MM.1S (cell line): Measurements from ENCODE around the gene PPP1R9B.

ENCODE experiments used
- DNase-seq: peaks from one replicate; pipeline ENCODE4 v3.0.0-alpha.2; 2015
- H2AFZ ChIP-seq: fragments of 300-600 bp; sonication (generic); 2 replicates; pipeline ENCODE4 v1.6.0; 2016; ENCODE audit warnings: antibody characterized with exemption, low read length
- H3F3A ChIP-seq: fragments of 300-600 bp; sonication (generic); 2 replicates; pipeline ENCODE4 v1.6.1; 2016; ENCODE audit warnings: mild to moderate bottlenecking, antibody characterized with exemption, low read length, moderate library complexity, mixed read lengths; ENCODE audit not compliant: insufficient read depth
- H3K27ac ChIP-seq: fragments of 300-600 bp; sonication (generic); 2 replicates; pipeline ENCODE4 v1.5.1; 2016; ENCODE audit warnings: mild to moderate bottlenecking, low read length
- H3K27me3 ChIP-seq: fragments of 300-600 bp; sonication (generic); replicated peaks from 2 replicates; pipeline ENCODE4 v1.6.0; 2016; ENCODE audit warnings: low read length; ENCODE audit not compliant: insufficient read depth
- H3K36me3 ChIP-seq: fragments of 300-600 bp; sonication (generic); replicated peaks from 2 replicates; pipeline ENCODE4 v1.6.1; 2016; ENCODE audit warnings: mild to moderate bottlenecking, low read length, mixed read lengths; ENCODE audit not compliant: insufficient read depth
- H3K4me1 ChIP-seq: fragments of 300-600 bp; sonication (generic); 2 replicates; pipeline ENCODE4 v1.6.1; 2016; ENCODE audit warnings: low read length, mixed read lengths
- H3K4me2 ChIP-seq: fragments of 300-600 bp; sonication (generic); 2 replicates; pipeline ENCODE4 v1.6.0; 2016; ENCODE audit warnings: low read depth, low read length
- H3K4me3 ChIP-seq: fragments of 300-600 bp; sonication (generic); 2 replicates; pipeline ENCODE4 v1.5.1; 2016; ENCODE audit warnings: low read length, mixed read lengths
- H3K79me2 ChIP-seq: fragments of 300-600 bp; sonication (generic); 2 replicates; pipeline ENCODE4 v1.6.1; 2016; ENCODE audit warnings: mixed run types, low read length, mixed read lengths
- H3K9ac ChIP-seq: fragments of 300-600 bp; sonication (generic); 2 replicates; pipeline ENCODE4 v1.6.1; 2016; ENCODE audit warnings: low read length, mixed read lengths
- H3K9me2 ChIP-seq: fragments of 300-600 bp; sonication (generic); replicated peaks from 2 replicates; pipeline ENCODE4 v1.6.1; 2016; ENCODE audit warnings: mild to moderate bottlenecking, low read length, mixed read lengths; ENCODE audit not compliant: insufficient read depth
- H3K9me3 ChIP-seq: fragments of 300-600 bp; sonication (generic); replicated peaks from 2 replicates; pipeline ENCODE4 v1.6.1; 2016; ENCODE audit warnings: mild to moderate bottlenecking, low read length, mixed read lengths; ENCODE audit not compliant: insufficient read depth
- H4K20me1 ChIP-seq: fragments of 300-600 bp; sonication (generic); 2 replicates; pipeline ENCODE4 v1.6.1; 2016; ENCODE audit warnings: mild to moderate bottlenecking, low read length, moderate library complexity, mixed read lengths; ENCODE audit not compliant: insufficient read depth
- EZH2 ChIP-seq: fragments of 300-600 bp; sonication (generic); optimal IDR thresholded peaks from 2 replicates; pipeline ENCODE3; 2017; ENCODE audit warnings: low read depth, mild to moderate bottlenecking, antibody characterized with exemption, low read length, mixed read lengths
- EZH2phosphoT487 ChIP-seq: fragments of 300-600 bp; sonication (generic); IDR thresholded peaks from 2 replicates; pipeline ENCODE4 v1.6.1; 2018; ENCODE audit warnings: antibody characterized with exemption, low read length
- TF ChIP-seq, protein P1 (sequence below): fragments of 300-600 bp; sonication (generic); IDR thresholded peaks from 2 replicates; pipeline ENCODE4 v1.5.1; 2016; ENCODE audit warnings: antibody characterized with exemption, low read length, mixed read lengths

Gene PPP1R9B

GRCh38 chr17:50098583-50098982 lies 51.9 kb downstream of the PPP1R9B start:
- Histone ChIP-seq H3K4me3 (no peak overlapping the region), H3K79me2 (peaks cover 21% of the 10 kb centered on the region), H4K20me1 (no peaks in the 10 kb centered on the region), H3K9me2 (no peaks in the 10 kb centered on the region), H3K27ac (no peak overlapping the region), H3K4me2 (no peak overlapping the region), H2AFZ (no peak overlapping the region), H3K27me3 (no peaks in the 10 kb centered on the region), H3F3A (peaks cover 9% of the 10 kb centered on the region; the same call in 1 of the 2 replicates), H3K9ac (no peak overlapping the region), H3K9me3 (no peaks in the 10 kb centered on the region), H3K36me3 (no peaks in the 10 kb centered on the region), H3K4me1 (peaks cover 8% of the 10 kb centered on the region; the same call in 1 of the 2 replicates)
- no peak for DNase-seq
- TF ChIP-seq EZH2 = no peak
- TF ChIP-seq EZH2phosphoT487 = no peak
- TF ChIP-seq, protein P1, sequence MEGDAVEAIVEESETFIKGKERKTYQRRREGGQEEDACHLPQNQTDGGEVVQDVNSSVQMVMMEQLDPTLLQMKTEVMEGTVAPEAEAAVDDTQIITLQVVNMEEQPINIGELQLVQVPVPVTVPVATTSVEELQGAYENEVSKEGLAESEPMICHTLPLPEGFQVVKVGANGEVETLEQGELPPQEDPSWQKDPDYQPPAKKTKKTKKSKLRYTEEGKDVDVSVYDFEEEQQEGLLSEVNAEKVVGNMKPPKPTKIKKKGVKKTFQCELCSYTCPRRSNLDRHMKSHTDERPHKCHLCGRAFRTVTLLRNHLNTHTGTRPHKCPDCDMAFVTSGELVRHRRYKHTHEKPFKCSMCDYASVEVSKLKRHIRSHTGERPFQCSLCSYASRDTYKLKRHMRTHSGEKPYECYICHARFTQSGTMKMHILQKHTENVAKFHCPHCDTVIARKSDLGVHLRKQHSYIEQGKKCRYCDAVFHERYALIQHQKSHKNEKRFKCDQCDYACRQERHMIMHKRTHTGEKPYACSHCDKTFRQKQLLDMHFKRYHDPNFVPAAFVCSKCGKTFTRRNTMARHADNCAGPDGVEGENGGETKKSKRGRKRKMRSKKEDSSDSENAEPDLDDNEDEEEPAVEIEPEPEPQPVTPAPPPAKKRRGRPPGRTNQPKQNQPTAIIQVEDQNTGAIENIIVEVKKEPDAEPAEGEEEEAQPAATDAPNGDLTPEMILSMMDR = no peak

DNA sequence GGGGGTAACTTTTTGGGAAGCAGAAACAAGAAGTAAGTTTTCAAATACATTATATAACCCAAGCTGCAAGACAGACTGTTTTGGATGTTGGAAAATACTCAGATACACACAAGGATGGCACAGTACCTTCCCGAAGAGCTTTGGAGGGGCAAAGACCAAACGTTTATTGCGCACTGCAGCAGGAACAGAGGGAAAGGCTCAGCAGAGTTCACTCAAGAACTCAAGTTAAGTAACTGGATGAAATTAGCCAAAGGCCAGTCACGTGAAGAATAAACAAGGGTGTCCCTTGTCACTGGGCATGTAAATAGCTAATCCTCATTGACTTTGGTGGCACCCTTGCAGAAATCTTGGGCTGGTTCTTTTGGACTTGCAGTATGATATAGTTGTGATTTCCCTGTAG lies 52.6 kb downstream of the PPP1R9B start:
- Histone ChIP-seq H3K27me3 (no peaks in the 10 kb centered on the region), H3K4me3 (no peak overlapping the region), H3K9me3 (no peaks in the 10 kb centered on the region), H3K4me2 (no peak overlapping the region), H3F3A (peaks cover 9% of the 10 kb centered on the region; the same call in 1 of the 2 replicates), H3K4me1 (peaks cover 8% of the 10 kb centered on the region; the same call in 1 of the 2 replicates), H3K36me3 (no peaks in the 10 kb centered on the region), H3K9ac (no peak overlapping the region), H4K20me1 (no peaks in the 10 kb centered on the region), H2AFZ (no peak overlapping the region), H3K9me2 (no peaks in the 10 kb centered on the region), H3K27ac (no peak overlapping the region), H3K79me2 (peaks cover 21% of the 10 kb centered on the region)
- no peak for TF ChIP-seq EZH2phosphoT487
- TF ChIP-seq, protein P1 = no peak
- no peak for TF ChIP-seq EZH2
- no peak for DNase-seq

- H3K9ac ChIP-seq = no peak overlapping the region
- peaks cover 21% of the 10 kb centered on the region for H3K79me2 ChIP-seq
- no peaks in the 10 kb centered on the region for H3K9me3 ChIP-seq
- peaks cover 8% of the 10 kb centered on the region; the same call in 1 of the 2 replicates for H3K4me1 ChIP-seq
- H3K4me2 ChIP-seq = no peak overlapping the region
- no peak overlapping the region for H3K27ac ChIP-seq
- no peaks in the 10 kb centered on the region for H4K20me1 ChIP-seq
- DNase-seq = no peak
- peaks cover 9% of the 10 kb centered on the region; the same call in 1 of the 2 replicates for H3F3A ChIP-seq
- H2AFZ ChIP-seq = no peak overlapping the region
- no peaks in the 10 kb centered on the region for H3K27me3 ChIP-seq
- H3K9me2 ChIP-seq = no peaks in the 10 kb centered on the region
- H3K4me3 ChIP-seq = no peak overlapping the region
- TF ChIP-seq EZH2 (no peak), EZH2phosphoT487 (no peak)
- TF ChIP-seq, protein P1 = no peak
- H3K36me3 ChIP-seq = no peaks in the 10 kb centered on the region
Observed at GRCh38 chr17:50097455-50097854, 53.0 kb downstream of the PPP1R9B start.
